CMK (cell line): ENCODE measurements around the gene S100G.

Source experiments
- DNase-seq: peaks from one replicate; pipeline ENCODE4 v3.0.0-alpha.2; 2010; ENCODE audit warnings: low read depth

The S100G gene

GRCh38 chrX:16651391-16652024, 1.6 kb downstream of the S100G start:
- no peak for DNase-seq

GRCh38 chrX:16653424-16653823, 3.5 kb downstream of the S100G start:
- no peak for DNase-seq

- DNase-seq: no peak
Measured at GRCh38 chrX:16654093-16654492, 4.1 kb downstream of the S100G start.

GRCh38 chrX:16658284-16658683, 8.3 kb downstream of the S100G start:
- DNase-seq: no peak

- no peak for DNase-seq
Measured at GRCh38 chrX:16659321-16659720, 9.4 kb downstream of the S100G start.

- DNase-seq: no peak
Measured at GRCh38 chrX:16661495-16661894, 11.5 kb downstream of the S100G start.

GRCh38 chrX:16662402-16662801, 12.4 kb downstream of the S100G start:
- DNase-seq: no peak

GRCh38 chrX:16664074-16664473, 14.1 kb downstream of the S100G start:
- no peak for DNase-seq

GRCh38 chrX:16664626-16665025, 14.7 kb downstream of the S100G start:
- no peak for DNase-seq

GRCh38 chrX:16665089-16665488, 15.1 kb downstream of the S100G start:
- DNase-seq: no peak

- no peak for DNase-seq
Measured at GRCh38 chrX:16666541-16666940, 16.6 kb downstream of the S100G start.

- no peak for DNase-seq
Measured at GRCh38 chrX:16671005-16671404, 21.0 kb downstream of the S100G start.

GRCh38 chrX:16678689-16679088, 28.7 kb downstream of the S100G start:
- no peak for DNase-seq

- DNase-seq: no peak
Measured at GRCh38 chrX:16683007-16683664, 33.2 kb downstream of the S100G start.

GRCh38 chrX:16687514-16687913, 37.6 kb downstream of the S100G start:
- no peak for DNase-seq

GRCh38 chrX:16695079-16695676, 45.2 kb downstream of the S100G start:
- no peak for DNase-seq

GRCh38 chrX:16696956-16697355, 47.0 kb downstream of the S100G start:
- DNase-seq: no peak

- DNase-seq: no peak
Measured at GRCh38 chrX:16699389-16699788, 49.4 kb downstream of the S100G start.

- DNase-seq: no peak
Measured at GRCh38 chrX:16700734-16701133, 50.8 kb downstream of the S100G start.

GRCh38 chrX:16702700-16703599, 53.0 kb downstream of the S100G start:
- DNase-seq: no peak
